GM21825 (cell line): ENCODE data around the gene TMEM81.
A peak's percentile ranks its signal among the peaks of the same experiment; 100 is the strongest.

Experiments used
- ATAC-seq: cut with Tn5 transposase; IDR thresholded peaks from one replicate; pipeline ENCODE4 v1.9.1; 2021; ENCODE audit warnings: mild to moderate bottlenecking, moderate library complexity; ENCODE audit not compliant: unreplicated experiment

The TMEM81 gene, protein sequence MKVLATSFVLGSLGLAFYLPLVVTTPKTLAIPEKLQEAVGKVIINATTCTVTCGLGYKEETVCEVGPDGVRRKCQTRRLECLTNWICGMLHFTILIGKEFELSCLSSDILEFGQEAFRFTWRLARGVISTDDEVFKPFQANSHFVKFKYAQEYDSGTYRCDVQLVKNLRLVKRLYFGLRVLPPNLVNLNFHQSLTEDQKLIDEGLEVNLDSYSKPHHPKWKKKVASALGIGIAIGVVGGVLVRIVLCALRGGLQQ

GRCh38 chr1:205084360-205084759, at the start of gene TMEM81:
Gene TMEM81, minus strand, starts transcription at chr1:205084460. Its CDS starts 140 bp downstream, at chr1:205084320.
- ATAC-seq: no peak

DNA sequence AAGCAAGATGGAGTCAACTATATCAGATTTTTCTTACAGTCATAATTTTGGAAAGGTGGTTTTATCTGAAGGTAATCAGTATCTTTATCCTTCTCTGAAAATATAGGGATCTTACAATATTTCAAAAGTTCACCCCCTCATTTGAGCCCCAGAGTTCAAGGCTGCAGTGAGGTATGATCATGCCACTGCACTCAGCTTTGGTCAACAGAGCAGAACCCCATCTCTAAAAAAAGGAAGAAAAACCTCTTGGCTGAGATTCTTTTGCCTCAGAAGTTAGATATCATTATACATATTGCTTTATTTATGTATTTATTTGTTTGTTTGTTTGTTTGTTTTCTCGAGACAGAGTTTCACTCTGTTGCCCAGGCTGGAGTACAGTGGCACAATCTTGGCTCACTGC, 49.0 kb upstream of the TMEM81 start:
- no peak for ATAC-seq

DNA sequence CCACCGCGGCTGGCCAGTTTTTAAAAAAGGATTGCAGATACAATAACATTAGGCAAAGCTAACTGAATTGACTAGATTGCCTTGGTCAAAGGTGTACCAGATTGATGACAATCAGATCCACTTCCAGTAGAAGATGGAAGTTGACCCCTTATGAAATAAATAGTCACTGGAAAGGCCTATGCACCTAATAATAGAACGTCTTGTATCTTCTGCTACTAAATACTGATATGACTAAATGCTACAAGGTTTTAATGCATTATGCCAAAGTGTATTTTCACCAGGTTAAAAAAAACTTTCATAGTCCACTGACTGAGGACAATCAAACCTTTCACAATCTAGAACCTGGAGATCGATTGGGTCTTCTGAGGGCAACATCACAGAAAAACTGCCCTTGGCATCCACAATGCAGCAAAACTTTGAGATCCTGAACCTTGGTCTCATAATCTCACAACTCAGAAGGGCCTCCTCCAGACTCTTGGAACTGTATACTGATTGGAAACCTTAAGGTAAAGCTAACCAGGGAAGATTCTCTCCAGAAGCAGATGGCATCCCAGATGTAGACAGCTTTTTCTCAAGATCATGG, 45.3 kb upstream of the TMEM81 start:
- ATAC-seq: no peak

GRCh38 chr1:205128050-205128449, 43.8 kb upstream of the TMEM81 start:
- ATAC-seq: no peak

- ATAC-seq: no peak
Observed at GRCh38 chr1:205127646-205128045, 43.4 kb upstream of the TMEM81 start.

DNA sequence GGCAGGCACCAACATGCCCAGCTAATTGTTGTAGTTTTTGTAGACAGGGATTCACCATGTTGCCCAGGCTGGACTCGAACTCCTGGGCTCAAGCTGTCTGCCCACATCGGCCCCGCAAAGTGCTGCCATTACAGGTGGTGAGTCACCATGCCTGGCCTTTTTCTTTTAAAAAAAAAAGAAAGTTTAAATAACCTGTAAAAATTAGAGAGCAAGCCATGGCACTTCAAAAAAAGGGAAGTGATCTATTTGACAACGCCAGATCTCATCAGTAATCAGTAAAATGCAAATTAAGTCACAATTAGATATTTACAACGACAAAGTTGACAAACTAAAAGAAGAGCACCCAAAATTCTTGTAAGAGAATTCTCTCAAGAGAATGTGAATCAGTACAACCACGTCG, 40.5 kb upstream of the TMEM81 start:
- no peak for ATAC-seq

DNA sequence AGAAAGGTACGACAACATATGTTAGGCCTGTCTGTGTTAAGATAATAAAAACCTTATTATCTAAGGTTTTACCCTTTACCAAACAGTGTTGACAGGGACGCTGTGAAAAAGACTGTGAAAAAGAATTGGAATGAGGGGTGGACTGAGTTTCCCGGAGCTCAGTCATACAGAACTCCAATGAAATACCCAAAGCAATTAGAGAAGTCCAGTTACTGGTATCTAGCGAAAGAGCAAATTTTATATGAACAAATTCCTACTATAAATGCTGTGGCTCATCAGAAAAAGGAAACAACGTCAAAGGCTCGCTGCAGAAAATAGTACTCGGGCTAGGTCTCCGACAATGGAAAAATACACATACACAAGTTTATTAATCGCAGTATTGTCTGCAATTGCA, 38.2 kb upstream of the TMEM81 start:
- ATAC-seq: no peak

DNA sequence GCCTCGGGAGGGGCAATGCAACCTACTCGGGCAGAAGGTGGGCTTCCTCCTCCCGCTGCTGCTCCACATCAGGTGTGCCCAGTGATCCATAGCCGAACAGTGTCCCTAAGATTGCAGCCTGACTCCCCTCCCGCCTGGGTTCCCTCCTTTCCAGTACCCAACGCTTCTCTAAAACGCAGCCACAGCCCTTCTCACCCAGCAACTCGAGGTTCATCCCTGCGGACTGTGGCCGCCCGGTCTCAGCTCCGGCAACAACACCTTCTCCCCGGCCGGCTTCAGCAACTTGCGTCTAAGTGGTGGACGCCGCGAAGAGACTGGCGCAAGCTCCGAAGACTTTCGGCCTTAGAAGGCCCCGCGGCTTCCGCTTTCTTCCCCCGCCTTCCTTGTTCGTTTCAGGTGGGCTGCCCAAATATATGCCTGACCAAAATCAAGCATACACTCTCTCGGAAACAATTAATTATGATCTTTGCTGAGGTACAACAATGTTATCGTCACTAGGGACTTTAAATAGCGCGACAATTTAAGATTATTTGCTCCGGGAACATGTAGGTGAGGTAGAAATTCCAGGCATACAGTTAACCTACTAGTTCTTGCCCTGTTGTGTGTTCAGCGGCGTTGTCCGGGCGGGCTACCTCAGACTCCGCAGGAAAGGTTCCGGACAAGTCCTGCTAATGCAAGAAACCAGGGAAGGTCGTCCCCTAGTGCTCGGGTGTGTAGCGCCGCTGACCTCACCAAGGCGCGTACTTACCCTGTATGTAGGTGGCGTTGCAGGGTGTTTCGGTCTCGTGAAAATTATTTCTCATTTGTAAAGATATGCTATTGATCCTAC, 37.6 kb upstream of the TMEM81 start, which contains the start of gene RBBP5:
Gene RBBP5, minus strand, starts transcription at position 319 of the 829 bp plus-strand sequence. Its CDS starts 105 bp downstream, at position 214.
- peak; percentile 93 for ATAC-seq

DNA sequence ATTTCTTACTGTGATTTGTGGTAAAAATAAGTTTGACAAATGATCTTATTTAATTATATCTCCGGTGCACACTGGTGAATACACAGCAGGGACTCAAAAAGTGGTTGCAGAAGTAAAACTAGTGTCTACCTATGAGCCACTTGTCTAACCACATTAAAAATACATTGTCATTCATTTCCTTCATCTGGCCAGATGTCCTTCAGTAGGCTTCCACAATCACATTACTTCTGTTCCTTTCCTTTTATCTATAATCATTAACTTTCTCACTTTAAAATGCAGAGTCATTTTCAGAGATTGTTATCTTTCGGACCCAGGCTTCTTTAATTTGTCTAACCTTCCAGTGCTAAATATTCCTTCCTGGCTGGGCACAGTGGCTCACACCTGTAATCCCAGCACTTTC, 34.5 kb upstream of the TMEM81 start:
- no peak for ATAC-seq

- no peak for ATAC-seq
Observed at GRCh38 chr1:205111354-205111753, 27.1 kb upstream of the TMEM81 start.

GRCh38 chr1:205109711-205110110, 25.5 kb upstream of the TMEM81 start:
- no peak for ATAC-seq

DNA sequence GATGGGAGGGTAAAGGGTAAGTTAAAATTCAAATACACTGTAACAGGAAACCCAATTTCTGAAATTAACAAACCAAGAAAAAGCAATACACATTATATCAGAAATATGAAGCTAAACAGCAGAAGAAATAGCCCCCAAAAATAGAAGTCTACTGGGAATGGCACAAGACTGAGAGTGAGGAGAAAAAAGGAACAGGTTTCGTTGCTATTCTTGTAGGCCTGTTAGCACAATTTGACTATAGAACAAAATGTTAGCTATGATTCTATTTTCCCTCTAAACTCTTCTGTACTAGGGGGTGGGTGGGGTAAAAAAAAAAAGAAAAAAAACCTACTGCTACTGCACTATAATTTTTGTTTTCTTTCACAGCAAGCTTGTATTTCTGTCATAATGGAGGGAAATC, 25.0 kb upstream of the TMEM81 start:
- no peak for ATAC-seq

DNA sequence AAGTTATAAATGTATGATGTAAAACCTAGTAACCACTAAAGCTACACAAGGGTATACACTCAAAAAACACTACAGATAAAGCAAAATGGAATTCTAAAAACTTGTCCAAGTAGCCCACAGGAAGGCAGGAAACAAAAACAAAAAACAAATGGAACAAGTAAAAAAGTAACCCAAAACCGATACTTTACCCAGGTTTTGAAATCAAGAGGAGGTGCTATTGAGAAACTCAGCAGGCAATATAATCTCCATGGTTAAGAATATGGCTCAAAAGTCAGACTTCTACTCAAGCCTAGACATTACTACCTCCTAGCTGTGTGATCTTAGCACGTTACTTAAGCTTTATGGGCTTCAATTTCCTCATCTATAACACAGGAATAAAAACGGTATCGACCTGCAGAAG, 24.2 kb upstream of the TMEM81 start:
- ATAC-seq: no peak

DNA sequence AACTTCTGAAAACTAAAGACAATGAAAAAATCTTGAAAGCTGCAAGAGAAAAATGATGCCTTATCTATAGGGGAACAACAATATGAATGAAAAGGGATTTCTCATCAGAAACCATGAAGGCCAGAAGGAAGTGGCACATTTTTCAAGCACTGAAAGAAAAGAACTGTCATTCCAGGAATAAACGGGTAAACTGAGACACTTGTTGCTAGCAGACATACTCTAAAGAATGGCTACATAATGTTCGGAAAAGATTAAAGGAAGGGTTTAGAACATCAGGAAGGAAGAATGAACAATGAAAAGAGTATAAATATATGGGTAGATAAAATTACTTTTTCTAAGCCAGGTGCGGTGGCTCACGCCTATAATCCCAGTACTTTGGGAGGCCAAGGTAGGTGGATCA, 23.1 kb upstream of the TMEM81 start:
- no peak for ATAC-seq

DNA sequence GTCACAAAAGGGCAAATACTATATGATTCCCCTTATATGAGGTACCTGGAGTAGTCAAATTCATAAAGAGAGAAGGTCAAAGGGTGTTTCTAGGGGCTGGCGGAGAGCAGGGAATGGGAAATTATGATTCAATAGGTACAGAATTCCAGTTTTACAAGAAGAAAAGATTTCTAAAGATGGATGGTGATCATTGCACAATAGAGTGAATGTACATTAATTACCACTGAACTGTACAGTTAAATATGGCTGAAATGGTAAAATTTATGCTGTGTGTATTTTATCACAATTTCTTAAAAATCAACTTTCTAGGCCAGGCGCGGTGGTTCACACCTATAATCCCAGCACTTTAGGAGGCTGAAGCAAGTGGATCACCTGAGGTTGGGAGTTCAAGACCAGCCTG, 18.1 kb upstream of the TMEM81 start:
- ATAC-seq: no peak

- ATAC-seq: no peak
Observed at GRCh38 chr1:205098242-205098641, 14.0 kb upstream of the TMEM81 start.

GRCh38 chr1:205095422-205095821, 11.2 kb upstream of the TMEM81 start:
- no peak for ATAC-seq

DNA sequence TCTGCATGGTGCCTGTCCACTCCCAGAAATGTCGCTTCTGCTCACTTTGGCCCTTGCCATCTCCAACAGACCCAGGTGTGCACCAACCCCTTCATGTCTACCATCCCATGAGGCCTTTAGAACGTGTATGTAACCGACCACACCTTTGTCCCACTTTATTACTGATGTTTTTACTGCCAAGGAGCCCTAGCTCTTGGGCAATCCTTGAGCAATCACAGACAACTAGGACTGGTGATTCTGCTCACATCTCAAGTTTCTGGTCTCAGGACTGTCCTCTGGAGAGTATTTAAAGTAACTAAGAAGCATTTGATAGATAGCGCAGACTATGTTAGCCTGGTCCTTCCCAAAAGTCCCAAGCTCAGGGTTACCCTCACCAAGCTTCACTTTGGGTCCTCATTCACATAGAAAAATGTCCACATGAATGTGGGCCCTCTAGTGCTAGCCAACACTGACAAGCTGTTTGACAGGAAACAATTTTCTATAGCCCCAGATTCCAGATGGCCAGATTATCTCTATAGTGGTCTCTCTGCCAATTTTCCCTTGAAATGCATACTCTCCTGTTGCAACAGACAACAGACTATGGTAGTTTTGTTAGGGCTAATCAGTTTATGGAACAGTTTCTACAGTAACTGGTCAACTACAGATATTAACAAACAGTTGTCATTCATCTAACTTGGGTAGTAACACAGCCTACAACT, 6.9 kb upstream of the TMEM81 start:
- ATAC-seq: no peak

DNA sequence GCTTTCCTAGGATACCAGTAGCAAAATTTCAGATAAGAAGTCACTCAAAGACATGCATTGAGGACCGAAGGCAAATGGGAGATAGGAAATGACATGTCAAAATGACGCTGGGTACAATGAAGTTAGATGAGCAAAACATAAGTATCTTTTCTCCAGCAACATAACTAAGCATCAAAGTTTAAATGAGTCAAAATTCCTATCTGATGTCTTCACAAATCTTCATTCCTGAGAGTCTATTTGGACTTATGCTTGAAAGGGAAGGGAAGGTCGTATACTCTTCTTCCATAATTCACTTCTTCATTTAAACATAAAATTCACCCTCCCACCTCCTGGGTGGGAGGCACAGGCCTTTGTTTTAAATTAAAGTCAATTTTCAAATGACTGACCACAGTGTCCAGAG, 4.1 kb upstream of the TMEM81 start:
- ATAC-seq: no peak

- ATAC-seq: no peak
Observed at GRCh38 chr1:205082431-205082830, 1.8 kb downstream of the TMEM81 start.

GRCh38 chr1:205077934-205078311, 6.3 kb downstream of the TMEM81 start:
- no peak for ATAC-seq
